DOHH2 (cell line): ENCODE results near the gene KRTAP5-6.
"Not testable (repeated sequence)": the region's sequence is repeated elsewhere in the genome, so short reads cannot be mapped to it uniquely, and the experiment has no call there.

Experiments used
- H3F3A ChIP-seq: fragments of 200-600 bp; sonication (generic), shearing (Covaris generic); 2 replicates; pipeline ENCODE4 v1.6.0; 2016; ENCODE audit warnings: antibody characterized with exemption, mild to moderate bottlenecking; ENCODE audit not compliant: control insufficient read depth, insufficient read depth
- H3K27ac ChIP-seq: fragments of 200-600 bp; sonication (generic); 2 replicates; pipeline ENCODE4 v1.5.1; 2014; ENCODE audit warnings: low read depth, mild to moderate bottlenecking, low read length, moderate library complexity
- H3K27me3 ChIP-seq: fragments of 200-600 bp; sonication (generic); 2 replicates; pipeline ENCODE4 v1.6.1; 2014; ENCODE audit warnings: mild to moderate bottlenecking, low read length, mixed read lengths; ENCODE audit not compliant: control insufficient read depth
- H3K36me3 ChIP-seq: fragments of 200-600 bp; sonication (generic); 2 replicates; pipeline ENCODE4 v1.6.1; 2014; ENCODE audit warnings: mild to moderate bottlenecking, low read length, moderate library complexity, mixed read lengths; ENCODE audit not compliant: control insufficient read depth
- H3K4me1 ChIP-seq: fragments of 200-600 bp; sonication (generic); 2 replicates; pipeline ENCODE4 v1.6.1; 2014; ENCODE audit warnings: mild to moderate bottlenecking, low read length, mixed read lengths; ENCODE audit not compliant: control insufficient read depth
- H3K4me2 ChIP-seq: fragments of 200-600 bp; sonication (generic); 2 replicates; pipeline ENCODE4 v1.6.0; 2014; ENCODE audit warnings: mild to moderate bottlenecking, low read length, moderate library complexity
- H3K4me3 ChIP-seq: fragments of 200-600 bp; sonication (generic); 2 replicates; pipeline ENCODE4 v1.5.1; 2014; ENCODE audit warnings: mild to moderate bottlenecking, low read length, mixed read lengths
- H3K79me2 ChIP-seq: fragments of 200-600 bp; sonication (generic); 2 replicates; pipeline ENCODE4 v1.6.1; 2014; ENCODE audit warnings: mild to moderate bottlenecking, low read length, mixed read lengths; ENCODE audit not compliant: control insufficient read depth
- H3K9me2 ChIP-seq: fragments of 200-600 bp; sonication (generic); replicated peaks from 2 replicates; pipeline ENCODE4 v1.6.1; 2014; ENCODE audit warnings: mild to moderate bottlenecking, low read length, mixed read lengths; ENCODE audit not compliant: control insufficient read depth
- H3K9me3 ChIP-seq: fragments of 200-600 bp; sonication (generic); 2 replicates; pipeline ENCODE4 v1.6.1; 2014; ENCODE audit warnings: antibody characterized with exemption, low read length, mixed read lengths; ENCODE audit not compliant: control insufficient read depth, insufficient read depth
- H4K20me1 ChIP-seq: fragments of 200-600 bp; sonication (generic); 2 replicates; pipeline ENCODE4 v1.6.0; 2014; ENCODE audit warnings: low read depth, mild to moderate bottlenecking, antibody characterized with exemption, low read length, moderate library complexity; ENCODE audit not compliant: control insufficient read depth, insufficient read depth
- CTCF ChIP-seq: fragments of 200-600 bp; sonication (generic); IDR thresholded peaks from one replicate; pipeline ENCODE4 v1.5.1; 2014; ENCODE audit warnings: antibody characterized with exemption, mild to moderate bottlenecking, low read depth, low read length; ENCODE audit not compliant: poor library complexity, severe bottlenecking
- EZH2phosphoT487 ChIP-seq: fragments of 200-600 bp; sonication (generic); IDR thresholded peaks from 2 replicates; pipeline ENCODE4 v1.6.1; 2017; ENCODE audit warnings: borderline replicate concordance, mild to moderate bottlenecking, antibody characterized with exemption, low read length, moderate library complexity, mixed read lengths

Gene KRTAP5-6

GRCh38 chr11:1689250-1690166 is 7.5 kb upstream of the KRTAP5-6 start:
- not testable (repeated sequence) for H3K79me2 ChIP-seq, H3K36me3 ChIP-seq, H4K20me1 ChIP-seq, H3K9me3 ChIP-seq, H3K4me3 ChIP-seq, H3K27me3 ChIP-seq, H3F3A ChIP-seq, H3K27ac ChIP-seq, H3K9me2 ChIP-seq, H3K4me2 ChIP-seq, H3K4me1 ChIP-seq

GRCh38 chr11:1690167-1691025 is 6.6 kb upstream of the KRTAP5-6 start:
- no peaks in the 10 kb centered on the region for H3K79me2 ChIP-seq
- no peak overlapping the region for H3K4me3 ChIP-seq
- no peaks in the 10 kb centered on the region for H3K36me3 ChIP-seq
- peaks cover 2% of the 10 kb centered on the region; the same call in 1 of the 2 replicates for H3K27me3 ChIP-seq
- no peaks in the 10 kb centered on the region for H3K9me2 ChIP-seq
- no peaks in the 10 kb centered on the region for H3F3A ChIP-seq
- H3K27ac ChIP-seq: no peak overlapping the region
- TF ChIP-seq EZH2phosphoT487: no peak
- TF ChIP-seq CTCF: no peak
- no peaks in the 10 kb centered on the region for H4K20me1 ChIP-seq
- peaks cover 7% of the 10 kb centered on the region for H3K4me1 ChIP-seq
- no peak overlapping the region for H3K4me2 ChIP-seq
- no peaks in the 10 kb centered on the region for H3K9me3 ChIP-seq

- Histone ChIP-seq H3K79me2 (no peaks in the 10 kb centered on the region), H3F3A (no peaks in the 10 kb centered on the region), H3K27me3 (peaks cover 2% of the 10 kb centered on the region; the same call in 1 of the 2 replicates), H3K27ac (no peak overlapping the region), H3K4me1 (peaks cover 7% of the 10 kb centered on the region), H3K4me3 (no peak overlapping the region), H3K9me2 (no peaks in the 10 kb centered on the region), H4K20me1 (no peaks in the 10 kb centered on the region), H3K4me2 (no peak overlapping the region), H3K36me3 (no peaks in the 10 kb centered on the region), H3K9me3 (no peaks in the 10 kb centered on the region)
- no peak for TF ChIP-seq EZH2phosphoT487
- peak; percentile 12 for TF ChIP-seq CTCF
Measured at GRCh38 chr11:1691026-1691877, 5.7 kb upstream of the KRTAP5-6 start.
